OCI-LY3 (cell line): ENCODE measurements around the gene PDE9A.

Experiments used
- H2AFZ ChIP-seq: fragments of 200-600, 300-600 bp; shearing (Covaris generic); 2 replicates; pipeline ENCODE4 v1.6.0; 2014; ENCODE audit warnings: antibody characterized with exemption, low read depth, low read length
- H3K27ac ChIP-seq: fragments of 200-600, 300-600 bp; sonication (generic); 2 replicates; pipeline ENCODE4 v1.5.1; 2014; ENCODE audit warnings: mild to moderate bottlenecking, low read length, moderate library complexity, mixed read lengths
- H3K27me3 ChIP-seq: fragments of 200-600, 300-600 bp; sonication (generic); 2 replicates; pipeline ENCODE4 v1.6.1; 2014; ENCODE audit warnings: low read depth, low read length, mixed read lengths
- H3K36me3 ChIP-seq: fragments of 200-600, 300-600 bp; sonication (generic); replicated peaks from 2 replicates; pipeline ENCODE3; 2014; ENCODE audit warnings: low read depth, low read length, mixed read lengths
- H3K4me1 ChIP-seq: fragments of 300-600, 200-600 bp; sonication (generic); 2 replicates; pipeline ENCODE4 v1.6.1; 2014; ENCODE audit warnings: low read length, mixed read lengths
- H3K4me2 ChIP-seq: fragments of 200-600, 300-600 bp; sonication (generic); 2 replicates; pipeline ENCODE4 v1.6.1; 2014; ENCODE audit warnings: low read length, mixed read lengths
- H3K4me3 ChIP-seq: fragments of 300-600, 200-600 bp; sonication (generic); 2 replicates; pipeline ENCODE4 v1.5.1; 2014; ENCODE audit warnings: antibody characterized with exemption, mild to moderate bottlenecking, low read length, moderate library complexity
- H3K79me2 ChIP-seq: fragments of 300-600, 200-600 bp; shearing (Covaris generic); 2 replicates; pipeline ENCODE4 v1.6.1; 2014; ENCODE audit warnings: mild to moderate bottlenecking, low read length, mixed read lengths
- H3K9ac ChIP-seq: fragments of 300-600, 200-600 bp; shearing (Covaris generic); 2 replicates; pipeline ENCODE4 v1.6.0; 2014; ENCODE audit warnings: mild to moderate bottlenecking, low read length, moderate library complexity
- H3K9me3 ChIP-seq: fragments of 200-600, 300-600 bp; shearing (Covaris generic); 2 replicates; pipeline ENCODE4 v1.6.1; 2014; ENCODE audit warnings: low read length, mixed read lengths; ENCODE audit not compliant: insufficient read depth
- H4K20me1 ChIP-seq: fragments of 200-600, 300-600 bp; sonication (generic); 2 replicates; pipeline ENCODE4 v1.6.1; 2016; ENCODE audit warnings: low read length, mixed read lengths; ENCODE audit not compliant: insufficient read depth
- CTCF ChIP-seq: fragments of 200-600, 300-600 bp; sonication (generic); IDR thresholded peaks from 2 replicates; pipeline ENCODE4 v1.5.1; 2014; ENCODE audit warnings: antibody characterized with exemption, low read length, low read depth
- EZH2phosphoT487 ChIP-seq: fragments of 200-600 bp; shearing (Covaris generic); IDR thresholded peaks from 2 replicates; pipeline ENCODE4 v1.6.1; 2018; ENCODE audit warnings: antibody characterized with exemption, mixed run types, low read depth

Gene PDE9A

GRCh38 chr21:42652527-42653230 lies 742 bp upstream of the PDE9A start:
- Histone ChIP-seq H3K9ac (no peak overlapping the region), H3K4me1 (peaks cover 7% of the 10 kb centered on the region; the same call in 1 of the 2 replicates), H3K79me2 (no peaks in the 10 kb centered on the region), H3K4me3 (no peak overlapping the region), H3K36me3 (no peaks in the 10 kb centered on the region), H2AFZ (no peak overlapping the region), H3K27ac (no peak overlapping the region), H3K27me3 (peaks cover 20% of the 10 kb centered on the region), H3K4me2 (no peak overlapping the region), H4K20me1 (no peaks in the 10 kb centered on the region), H3K9me3 (no peaks in the 10 kb centered on the region)
- TF ChIP-seq EZH2phosphoT487 (no peak), CTCF (no peak)

GRCh38 chr21:42654179-42654912 lies 925 bp downstream of the PDE9A start:
- H3K4me3 ChIP-seq: peak overlapping the region; percentile 64
- no peaks in the 10 kb centered on the region for H4K20me1 ChIP-seq
- peaks cover 32% of the 10 kb centered on the region for H3K27me3 ChIP-seq
- no peaks in the 10 kb centered on the region for H3K9me3 ChIP-seq
- H3K4me2 ChIP-seq: peak overlapping the region; percentile 50
- H3K27ac ChIP-seq: no peak overlapping the region
- H3K4me1 ChIP-seq: peaks cover 17% of the 10 kb centered on the region
- H2AFZ ChIP-seq: no peak overlapping the region
- no peaks in the 10 kb centered on the region for H3K36me3 ChIP-seq
- no peak overlapping the region for H3K9ac ChIP-seq
- no peaks in the 10 kb centered on the region for H3K79me2 ChIP-seq
- TF ChIP-seq CTCF (no peak), EZH2phosphoT487 (0 out of 2 replicates have a peak, but pooled peaks have one; percentile 41)

GRCh38 chr21:42654913-42655795 lies 1.7 kb downstream of the PDE9A start:
- Histone ChIP-seq H3K4me2 (peak overlapping the region; percentile 50), H2AFZ (no peak overlapping the region), H3K27me3 (peaks cover 40% of the 10 kb centered on the region), H3K4me3 (peak overlapping the region; percentile 64), H3K9me3 (no peaks in the 10 kb centered on the region), H3K4me1 (peaks cover 25% of the 10 kb centered on the region), H3K79me2 (no peaks in the 10 kb centered on the region), H3K27ac (no peak overlapping the region), H3K9ac (no peak overlapping the region), H4K20me1 (no peaks in the 10 kb centered on the region), H3K36me3 (no peaks in the 10 kb centered on the region)
- TF ChIP-seq CTCF: no peak
- no peak for TF ChIP-seq EZH2phosphoT487
